ENCODE results near the gene ABCB9.

ABCB9 gene

GRCh38 chr12:122981587-122982476, 15.6 kb upstream of the ABCB9 start:
- no peak for DNase-seq

- DNase-seq, result no peak
Measured at GRCh38 chr12:122981036-122981471, 14.8 kb upstream of the ABCB9 start.

GRCh38 chr12:122980183-122981035, 14.1 kb upstream of the ABCB9 start, which contains the start of gene ARL6IP4:
ARL6IP4 (plus strand) TSS chr12:122980681; CDS start chr12:122981140, 459 bp downstream.
- peak; percentile 80 for DNase-seq

- no peak for DNase-seq
Measured at GRCh38 chr12:122979908-122980182, 13.6 kb upstream of the ABCB9 start.

- DNase-seq, result no peak
Measured at GRCh38 chr12:122979001-122979907, 13.0 kb upstream of the ABCB9 start.

GRCh38 chr12:122978507-122978955, 12.3 kb upstream of the ABCB9 start:
- DNase-seq, result no peak

- DNase-seq, result no peak
Measured at GRCh38 chr12:122977655-122978392, 11.6 kb upstream of the ABCB9 start.

GRCh38 chr12:122977153-122977552, 10.9 kb upstream of the ABCB9 start:
- no peak for DNase-seq

- no peak for DNase-seq
Measured at GRCh38 chr12:122976648-122976975, 10.3 kb upstream of the ABCB9 start.

GRCh38 chr12:122975790-122976647, 9.8 kb upstream of the ABCB9 start:
- DNase-seq, result no peak

GRCh38 chr12:122974892-122975789, 8.9 kb upstream of the ABCB9 start, which contains the start of gene OGFOD2:
OGFOD2 (plus strand) TSS chr12:122975244; CDS start chr12:122975252, 8 bp downstream.
- peak; percentile 96 for DNase-seq

GRCh38 chr12:122974274-122974891, 8.1 kb upstream of the ABCB9 start:
- DNase-seq, result peak; percentile 99

GRCh38 chr12:122969676-122970075, 3.4 kb upstream of the ABCB9 start:
- DNase-seq, result no peak

- DNase-seq, result no peak
Measured at GRCh38 chr12:122968104-122968503, 1.8 kb upstream of the ABCB9 start.

- no peak for DNase-seq
Measured at GRCh38 chr12:122966743-122967550, 684 bp upstream of the ABCB9 start.

- no peak for DNase-seq
Measured at GRCh38 chr12:122965321-122965751, 927 bp downstream of the ABCB9 start.

- no peak for DNase-seq
Measured at GRCh38 chr12:122964439-122965257, 1.6 kb downstream of the ABCB9 start.

- DNase-seq, result no peak
Measured at GRCh38 chr12:122963941-122964265, 2.4 kb downstream of the ABCB9 start.

Measured in stimulated activated CD4-positive, alpha-beta T cell treated with anti-CD3 and anti-CD28 coated beads, Interleukin-15, amount 100 ng/mL, for 24 hours (primary cell).